Astrocyte (in vitro differentiated cells and primary cell): ENCODE data around the gene KRTAP5-11. TPM values are rescaled to one million over a fixed set of nuclear protein-coding genes. Genes with fewer than 3 reads are reported as not detected.
A peak's percentile ranks its signal among the peaks of the same experiment; 100 is the strongest.
"Not testable (repeated sequence)": the region's sequence is repeated elsewhere in the genome, so short reads cannot be mapped to it uniquely, and the experiment has no call there.

Experiments
- DNase-seq: peaks from one replicate; pipeline ENCODE4 v3.0.0-alpha.2; 2010; ENCODE audit warnings: low read depth
- FAIRE-seq: peaks from 2 replicates; lab custom pipeline; 2011; peaks lifted over from hg19 to GRCh38; lab: Jason Lieb, UNC
- H2AFZ ChIP-seq: 2 replicates; pipeline ENCODE4 v1.6.0; 2012; ENCODE audit warnings: low read depth, low read length, inconsistent platforms
- H3K27ac ChIP-seq: 2 replicates; pipeline ENCODE4 v1.5.1; 2011; ENCODE audit warnings: low read depth, low read length, inconsistent platforms
- H3K27me3 ChIP-seq: 2 replicates; pipeline ENCODE4 v1.6.0; 2011; ENCODE audit warnings: low read length, inconsistent platforms; ENCODE audit not compliant: insufficient read depth
- H3K36me3 ChIP-seq: 2 replicates; pipeline ENCODE4 v1.5.1; 2011; ENCODE audit warnings: low read length, inconsistent platforms; ENCODE audit not compliant: insufficient read depth
- H3K4me1 ChIP-seq: 2 replicates; pipeline ENCODE4 v1.5.1; 2011; ENCODE audit warnings: low read length, inconsistent platforms; ENCODE audit not compliant: insufficient read depth
- H3K4me2 ChIP-seq: 2 replicates; pipeline ENCODE4 v1.6.0; 2012; ENCODE audit warnings: low read length, inconsistent platforms
- H3K4me3 ChIP-seq: 2 replicates; pipeline ENCODE4 v1.5.1; 2011; ENCODE audit warnings: low read depth, mild to moderate bottlenecking, low read length, inconsistent platforms; ENCODE audit not compliant: insufficient read depth
- H3K79me2 ChIP-seq: 2 replicates; pipeline ENCODE4 v1.6.0; 2012; ENCODE audit warnings: mild to moderate bottlenecking, low read length, inconsistent platforms; ENCODE audit not compliant: insufficient read depth
- H3K9ac ChIP-seq: 2 replicates; pipeline ENCODE4 v1.6.0; 2012; ENCODE audit warnings: mild to moderate bottlenecking, low read length, inconsistent platforms
- H3K9me3 ChIP-seq: 2 replicates; pipeline ENCODE4 v1.5.1; 2012; ENCODE audit warnings: low read depth, mild to moderate bottlenecking, low read length, inconsistent platforms; ENCODE audit not compliant: insufficient read depth
- H4K20me1 ChIP-seq: 2 replicates; pipeline ENCODE4 v1.6.0; 2012; ENCODE audit warnings: low read length, inconsistent platforms; ENCODE audit not compliant: insufficient read depth
- H3K27ac Mint-ChIP-seq: one replicate; pipeline ENCODE4 v1.8.0; 2021; ENCODE audit warnings: mild to moderate bottlenecking, mixed read lengths; ENCODE audit not compliant: unreplicated experiment
- H3K27me3 Mint-ChIP-seq: one replicate; pipeline ENCODE4 v1.8.0; 2021; ENCODE audit warnings: low read depth, mixed read lengths; ENCODE audit not compliant: unreplicated experiment
- H3K36me3 Mint-ChIP-seq: one replicate; pipeline ENCODE4 v1.8.0; 2021; ENCODE audit warnings: low read depth, mixed read lengths; ENCODE audit not compliant: unreplicated experiment
- H3K4me1 Mint-ChIP-seq: one replicate; pipeline ENCODE4 v1.8.0; 2021; ENCODE audit warnings: low read depth, mixed read lengths; ENCODE audit not compliant: unreplicated experiment
- H3K4me3 Mint-ChIP-seq: one replicate; pipeline ENCODE4 v1.8.0; 2021; ENCODE audit warnings: mild to moderate bottlenecking, moderate library complexity, mixed read lengths; ENCODE audit not compliant: unreplicated experiment
- H3K9me3 Mint-ChIP-seq: one replicate; pipeline ENCODE4 v1.8.0; 2021; ENCODE audit warnings: mild to moderate bottlenecking, mixed read lengths; ENCODE audit not compliant: unreplicated experiment
- EZH2 ChIP-seq: IDR thresholded peaks from 2 replicates; pipeline ENCODE4 v1.6.1; 2012; ENCODE audit warnings: mild to moderate bottlenecking, low read length, inconsistent platforms; ENCODE audit not compliant: insufficient read depth
- total RNA-seq: library from RNA; stranded (reverse); gene quantifications from 2 replicates; pipeline ENCODE4 v1.2.1, GENCODE V29; 2021

Gene KRTAP5-11
- total RNA-seq, 1 donor from 2014 or later = not detected

DNA sequence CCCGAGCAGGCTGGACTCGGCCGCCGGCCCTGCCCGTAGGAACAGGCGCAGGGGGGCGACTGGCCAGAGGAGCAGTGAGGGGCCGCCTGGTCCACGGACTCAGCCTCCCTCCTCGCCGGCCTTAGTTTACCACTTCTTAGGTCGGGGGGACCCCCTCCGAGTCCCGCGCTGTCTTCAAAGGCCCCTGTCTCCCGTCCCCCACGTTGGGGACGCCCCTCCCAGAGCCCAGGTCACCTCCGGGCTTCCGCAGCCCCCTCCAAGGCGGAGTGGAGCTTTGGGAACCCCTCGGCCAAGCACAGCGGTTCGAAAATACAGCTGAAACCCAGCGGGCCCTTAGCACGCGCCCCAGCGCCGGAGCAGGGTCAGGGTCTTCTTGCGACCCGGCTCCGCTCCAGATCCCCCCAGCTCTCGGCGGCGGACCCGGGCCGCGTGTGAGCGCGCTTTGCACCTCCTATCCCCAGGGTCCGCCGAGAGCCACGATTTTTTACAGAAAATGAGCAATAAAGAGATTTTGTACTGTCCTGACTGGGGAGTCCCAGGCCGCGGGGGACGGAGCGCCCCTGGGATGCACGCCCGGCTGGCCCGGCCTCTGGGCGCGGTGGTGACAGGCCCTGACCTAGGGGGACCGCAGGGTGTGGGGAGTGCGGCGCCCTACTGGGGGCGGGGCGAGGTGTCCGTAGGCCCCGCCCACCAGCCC, 25.0 kb upstream of the KRTAP5-11 start:
- H3K27ac ChIP-seq, H3K4me2 ChIP-seq, H3K36me3 ChIP-seq, FAIRE-seq, H2AFZ ChIP-seq, H3K4me3 ChIP-seq, H4K20me1 ChIP-seq, H3K79me2 ChIP-seq, H3K4me1 Mint-ChIP-seq, H3K4me1 ChIP-seq, H3K9me3 Mint-ChIP-seq, H3K27ac Mint-ChIP-seq, DNase-seq, H3K9ac ChIP-seq, H3K27me3 ChIP-seq, H3K36me3 Mint-ChIP-seq, H3K9me3 ChIP-seq: not testable (repeated sequence)
- TF ChIP-seq EZH2 = peak; percentile 58
- Mint-ChIP-seq H3K27me3 (peaks cover 60% of the 10 kb centered on the region), H3K4me3 (peak overlapping the region; percentile 27)

DNA sequence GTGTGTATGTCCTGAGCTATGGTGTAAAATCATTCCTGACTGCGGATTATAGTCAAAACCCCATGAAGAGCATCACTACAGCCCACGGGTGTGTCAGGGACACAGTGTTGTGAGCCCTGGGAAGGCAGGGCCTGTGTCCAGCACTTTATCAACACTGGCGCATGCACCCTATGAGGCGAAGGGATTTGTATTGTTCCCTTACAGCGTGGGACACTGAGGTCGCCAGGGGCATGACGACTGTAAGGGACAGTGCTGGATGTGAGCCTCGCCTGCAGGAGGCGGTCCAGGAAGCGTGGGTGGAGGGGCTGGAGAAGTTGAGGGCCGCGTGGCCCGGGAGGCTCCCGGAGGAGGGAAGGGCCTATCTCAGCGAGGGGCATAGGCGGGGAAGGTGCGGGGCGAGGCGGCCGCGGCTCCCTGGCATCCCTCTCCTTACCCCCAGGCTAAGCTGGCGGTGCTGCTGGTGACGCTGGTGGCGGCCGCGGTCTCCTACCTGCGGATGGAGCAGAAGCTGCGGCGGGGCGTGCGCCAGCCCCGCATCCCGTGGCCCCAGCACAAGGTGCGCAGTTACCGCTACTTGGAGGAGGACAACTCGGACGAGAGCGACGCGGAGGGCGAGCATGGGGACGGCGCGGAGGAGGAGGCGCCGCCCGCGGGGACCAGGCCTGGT, 24.3 kb upstream of the KRTAP5-11 start:
- peak; percentile 76 for TF ChIP-seq EZH2
- not testable (repeated sequence) for H3K36me3 Mint-ChIP-seq, H2AFZ ChIP-seq, H3K4me3 ChIP-seq, H3K4me1 ChIP-seq, H3K9ac ChIP-seq, H3K27ac ChIP-seq, FAIRE-seq, H3K4me1 Mint-ChIP-seq, H3K9me3 Mint-ChIP-seq, DNase-seq, H4K20me1 ChIP-seq, H3K4me2 ChIP-seq, H3K9me3 ChIP-seq, H3K79me2 ChIP-seq, H3K27me3 ChIP-seq, H3K36me3 ChIP-seq, H3K27ac Mint-ChIP-seq
- Mint-ChIP-seq H3K4me3 (peak overlapping the region; percentile 54), H3K27me3 (peaks cover 55% of the 10 kb centered on the region)

DNA sequence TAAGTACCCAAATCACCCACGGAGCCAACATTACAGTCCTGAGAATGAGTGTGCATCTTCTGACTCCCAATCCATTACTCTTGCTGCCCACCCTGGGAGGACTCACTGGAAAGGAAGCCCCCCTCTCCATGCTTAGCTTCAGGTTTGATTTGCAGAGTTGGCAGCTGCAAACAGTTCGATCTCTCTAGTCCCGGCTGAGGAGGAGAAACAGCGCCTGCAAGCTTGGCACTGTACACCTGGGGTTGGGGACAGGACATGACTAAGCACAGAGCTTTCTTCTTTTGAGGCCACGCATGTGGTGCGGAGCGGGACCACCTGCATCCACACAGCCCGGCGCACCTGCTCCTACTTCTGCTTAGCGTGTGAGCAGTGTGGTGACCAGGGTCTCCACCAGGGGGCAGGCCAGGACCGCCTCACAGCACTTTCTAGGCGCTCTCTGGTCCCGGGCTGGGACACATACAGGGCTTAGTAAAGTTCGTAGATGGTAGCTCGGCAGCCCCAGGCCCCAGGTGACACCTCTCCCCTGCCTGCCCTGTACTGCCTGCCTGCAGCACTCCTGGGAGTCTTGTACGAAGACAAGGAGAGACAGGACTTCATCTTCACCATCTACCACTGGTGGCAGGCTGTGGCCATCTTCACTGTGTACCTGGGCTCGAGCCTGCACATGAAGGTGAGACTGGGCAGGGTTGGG, 22.3 kb upstream of the KRTAP5-11 start:
- FAIRE-seq, H3K9me3 Mint-ChIP-seq, H3K27ac Mint-ChIP-seq, H3K36me3 Mint-ChIP-seq, DNase-seq, H3K4me1 Mint-ChIP-seq, H4K20me1 ChIP-seq, H3K36me3 ChIP-seq, H3K79me2 ChIP-seq, H3K4me3 ChIP-seq, H3K27ac ChIP-seq, H3K9me3 ChIP-seq, H3K9ac ChIP-seq, H3K4me3 Mint-ChIP-seq, H2AFZ ChIP-seq, H3K4me2 ChIP-seq, H3K27me3 ChIP-seq, H3K4me1 ChIP-seq: not testable (repeated sequence)
- peaks cover 50% of the 10 kb centered on the region for H3K27me3 Mint-ChIP-seq

DNA sequence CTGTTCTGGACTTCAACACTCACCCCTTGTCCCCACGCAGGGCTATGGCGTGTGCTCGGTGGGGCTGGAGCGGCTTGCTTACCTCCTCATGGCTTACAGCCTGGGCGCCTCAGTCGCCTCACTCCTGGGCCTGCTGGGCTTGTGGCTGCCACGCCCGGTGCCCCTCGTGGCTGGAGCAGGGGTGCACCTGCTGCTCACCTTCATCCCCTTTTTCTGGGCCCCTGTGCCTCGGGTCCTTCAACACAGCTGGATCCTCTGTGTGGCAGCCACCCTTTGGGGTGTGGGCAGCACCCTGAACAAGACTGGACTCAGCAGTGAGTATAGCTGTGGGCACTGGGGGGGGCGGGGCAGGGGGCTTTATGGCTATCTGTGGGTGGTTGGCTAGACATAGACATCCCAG, 20.5 kb upstream of the KRTAP5-11 start:
- H3K36me3 Mint-ChIP-seq, H2AFZ ChIP-seq, H3K27ac ChIP-seq, FAIRE-seq, H3K4me1 ChIP-seq, H3K27me3 ChIP-seq, H3K9me3 ChIP-seq, H3K4me2 ChIP-seq, H3K4me3 ChIP-seq, H3K4me1 Mint-ChIP-seq, H3K9me3 Mint-ChIP-seq, H3K9ac ChIP-seq, H3K4me3 Mint-ChIP-seq, H3K79me2 ChIP-seq, H3K27ac Mint-ChIP-seq, DNase-seq, H3K36me3 ChIP-seq, H4K20me1 ChIP-seq: not testable (repeated sequence)
- H3K27me3 Mint-ChIP-seq = peaks cover 48% of the 10 kb centered on the region

DNA sequence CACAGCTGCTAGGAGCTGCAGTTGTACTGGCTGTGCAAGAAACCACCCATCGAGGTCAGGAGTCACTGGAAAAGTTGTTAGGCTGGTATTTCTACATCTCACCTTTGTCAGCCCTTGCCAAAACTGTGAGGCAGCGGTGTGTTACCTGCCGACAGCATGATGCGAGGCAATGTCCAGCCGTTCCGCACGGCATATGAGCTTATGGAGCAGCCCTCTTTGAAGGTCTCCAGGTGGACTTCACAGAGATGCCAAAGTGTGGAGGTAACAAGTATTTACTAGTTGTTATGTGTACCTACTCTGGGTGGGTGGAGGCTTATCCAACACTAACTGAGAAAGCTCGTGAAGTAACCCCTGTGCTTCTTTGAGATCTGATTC, 6.9 kb upstream of the KRTAP5-11 start:
- not testable (repeated sequence) for H3K36me3 Mint-ChIP-seq

More for the DNA sequence above, 6.9 kb upstream of the KRTAP5-11 start:
- peaks cover 13% of the 10 kb centered on the region for H3K4me1 Mint-ChIP-seq
- not testable (repeated sequence) for H3K4me3 ChIP-seq, DNase-seq, FAIRE-seq, H3K27me3 ChIP-seq, H2AFZ ChIP-seq, H3K9me3 ChIP-seq, H3K4me1 ChIP-seq, H3K27ac Mint-ChIP-seq, H3K79me2 ChIP-seq, H4K20me1 ChIP-seq, H3K9me3 Mint-ChIP-seq, H3K9ac ChIP-seq, H3K4me2 ChIP-seq, H3K36me3 ChIP-seq, H3K27ac ChIP-seq, H3K4me3 Mint-ChIP-seq
- peaks cover 27% of the 10 kb centered on the region for H3K27me3 Mint-ChIP-seq
